Hematopoietic multipotent progenitor cell (in vitro differentiated cells): ENCODE results near the gene RNF182. TPM values are rescaled to one million over a fixed set of nuclear protein-coding genes. Genes with fewer than 3 reads are reported as not detected.
A peak's percentile ranks its signal among the peaks of the same experiment; 100 is the strongest.
"Not testable (repeated sequence)": the region's sequence is repeated elsewhere in the genome, so short reads cannot be mapped to it uniquely, and the experiment has no call there.

Experiments used
- DNase-seq, 3 donors: peaks; one replicate each; pipeline ENCODE4 v3.0.0-alpha.2; 2011 to 2015; ENCODE audit warnings: low read depth in 2 of 3, low spot score in 2 of 3
- total RNA-seq: library from RNA; depleted of rRNA; stranded (reverse); fragments of >200 nt; gene quantifications from one replicate; pipeline ENCODE4 v1.2.3, GENCODE V29; 2012

The RNF182 gene
- total RNA-seq, 1 donor: 0.27 TPM

- DNase-seq: no peak
These were observed 68.7 kb downstream of the RNF182 start for GRCh38 chr6:13993416-13993815.

GRCh38 chr6:13998356-13998755 is 73.6 kb downstream of the RNF182 start:
- no peak for DNase-seq

GRCh38 chr6:14000901-14001300 is 76.1 kb downstream of the RNF182 start:
- DNase-seq: no peak

- no peak for DNase-seq
These were observed 76.7 kb downstream of the RNF182 start for GRCh38 chr6:14001329-14002012.

GRCh38 chr6:14002176-14002947 is 77.6 kb downstream of the RNF182 start:
- no peak for DNase-seq

- no peak for DNase-seq
These were observed 79.5 kb downstream of the RNF182 start for GRCh38 chr6:14004258-14004657.

GRCh38 chr6:14008809-14009208 is 84.1 kb downstream of the RNF182 start:
- no peak for DNase-seq

GRCh38 chr6:14009431-14009830 is 84.7 kb downstream of the RNF182 start:
- DNase-seq: no peak

GRCh38 chr6:14010275-14010674 is 85.5 kb downstream of the RNF182 start:
- DNase-seq: no peak

- no peak for DNase-seq
These were observed 87.7 kb downstream of the RNF182 start for GRCh38 chr6:14012313-14013030.

GRCh38 chr6:14015964-14016363 is 91.2 kb downstream of the RNF182 start:
- no peak for DNase-seq

GRCh38 chr6:14016432-14016831 is 91.7 kb downstream of the RNF182 start:
- no peak for DNase-seq

- no peak for DNase-seq
These were observed 92.3 kb downstream of the RNF182 start for GRCh38 chr6:14016935-14017625.

- no peak for DNase-seq
These were observed 93.1 kb downstream of the RNF182 start for GRCh38 chr6:14017626-14018475.

GRCh38 chr6:14018559-14018958 is 93.8 kb downstream of the RNF182 start:
- DNase-seq: not testable (repeated sequence)

- no peak for DNase-seq
These were observed 95.8 kb downstream of the RNF182 start for GRCh38 chr6:14020551-14020950.

- DNase-seq: no peak
These were observed 96.7 kb downstream of the RNF182 start for GRCh38 chr6:14021449-14021848.

GRCh38 chr6:14022673-14023072 is 97.9 kb downstream of the RNF182 start:
- DNase-seq: no peak

GRCh38 chr6:14023855-14024254 is 99.1 kb downstream of the RNF182 start:
- no peak for DNase-seq

- peak in 1 of 3 donors; percentile 11 for DNase-seq
These were observed 100.4 kb downstream of the RNF182 start for GRCh38 chr6:14025160-14025559.
